Stimulated activated effector memory CD8-positive, alpha-beta T cell treated with anti-CD3 and anti-CD28 coated beads, Interleukin-12 subunit alpha, Interleukin-12 subunit beta, amount 100 ng/mL, for 72 hours (primary cell): ENCODE measurements around the gene MATN1.

Source experiments
- ATAC-seq: fragments of 150-1000 bp; cut with Tn5 transposase; 2 replicates; pipeline ENCODE4 v1.10.0; 2021
- DNase-seq, 2 donors: peaks; one replicate each; pipeline ENCODE4 v3.0.0; 2021 to 2022; ENCODE audit warnings: low spot score in 2 of 2
- H3K27ac Mint-ChIP-seq: one replicate; pipeline ENCODE4 v1.8.0; 2022; ENCODE audit warnings: mild to moderate bottlenecking, mixed read lengths
- H3K36me3 Mint-ChIP-seq: one replicate; pipeline ENCODE4 v1.8.0; 2022; ENCODE audit warnings: mild to moderate bottlenecking, mixed read lengths
- H3K4me1 Mint-ChIP-seq: one replicate; pipeline ENCODE4 v1.8.0; 2022; ENCODE audit warnings: mixed read lengths
- H3K4me3 Mint-ChIP-seq: one replicate; pipeline ENCODE4 v1.8.0; 2022; ENCODE audit warnings: mild to moderate bottlenecking, mixed read lengths
- H3K9me3 Mint-ChIP-seq: one replicate; pipeline ENCODE4 v1.8.0; 2022; ENCODE audit warnings: mixed read lengths

The MATN1 gene

GRCh38 chr1:30742963-30743559 lies 19.7 kb upstream of the MATN1 start:
- no peaks in the 10 kb centered on the region for H3K9me3 Mint-ChIP-seq
- peaks cover 100% of the 10 kb centered on the region for H3K4me1 Mint-ChIP-seq
- peaks cover 100% of the 10 kb centered on the region for H3K36me3 Mint-ChIP-seq
- peak overlapping the region; percentile 99 for H3K27ac Mint-ChIP-seq
- peak overlapping the region; percentile 99 for H3K4me3 Mint-ChIP-seq
- ATAC-seq (no peak), DNase-seq (no peak)

- ATAC-seq (no peak), DNase-seq (no peak)
- peak overlapping the region; percentile 99 for H3K4me3 Mint-ChIP-seq
- H3K9me3 Mint-ChIP-seq, result no peaks in the 10 kb centered on the region
- H3K27ac Mint-ChIP-seq, result peak overlapping the region; percentile 99
- peaks cover 100% of the 10 kb centered on the region for H3K36me3 Mint-ChIP-seq
- H3K4me1 Mint-ChIP-seq, result peaks cover 100% of the 10 kb centered on the region
These were observed 19.0 kb upstream of the MATN1 start for GRCh38 chr1:30742300-30742962.

GRCh38 chr1:30741239-30741894 lies 18.0 kb upstream of the MATN1 start:
- peak overlapping the region; percentile 95 for H3K27ac Mint-ChIP-seq
- H3K4me1 Mint-ChIP-seq, result peaks cover 96% of the 10 kb centered on the region
- peaks cover 100% of the 10 kb centered on the region for H3K36me3 Mint-ChIP-seq
- no peaks in the 10 kb centered on the region for H3K9me3 Mint-ChIP-seq
- ATAC-seq, result no peak
- peak overlapping the region; percentile 36 for H3K4me3 Mint-ChIP-seq
- no peak for DNase-seq

GRCh38 chr1:30740251-30741238 lies 17.2 kb upstream of the MATN1 start:
- H3K36me3 Mint-ChIP-seq, result peaks cover 100% of the 10 kb centered on the region
- DNase-seq (no peak), ATAC-seq (no peak)
- H3K27ac Mint-ChIP-seq, result peak overlapping the region; percentile 95
- H3K9me3 Mint-ChIP-seq, result no peaks in the 10 kb centered on the region
- H3K4me1 Mint-ChIP-seq, result peaks cover 93% of the 10 kb centered on the region
- H3K4me3 Mint-ChIP-seq, result peak overlapping the region; percentile 36

- peaks cover 100% of the 10 kb centered on the region for H3K36me3 Mint-ChIP-seq
These were observed 16.2 kb upstream of the MATN1 start for GRCh38 chr1:30739601-30740000.

GRCh38 chr1:30738715-30739559 lies 15.6 kb upstream of the MATN1 start:
- ATAC-seq (no peak), DNase-seq (no peak)
- no peaks in the 10 kb centered on the region for H3K9me3 Mint-ChIP-seq
- H3K4me3 Mint-ChIP-seq, result no peak overlapping the region
- H3K4me1 Mint-ChIP-seq, result peaks cover 79% of the 10 kb centered on the region
- H3K36me3 Mint-ChIP-seq, result peaks cover 100% of the 10 kb centered on the region
- peak overlapping the region; percentile 95 for H3K27ac Mint-ChIP-seq

More at GRCh38 chr1:30739601-30740000, 16.2 kb upstream of the MATN1 start:
- ATAC-seq (no peak), DNase-seq (no peak)
- H3K4me1 Mint-ChIP-seq, result peaks cover 85% of the 10 kb centered on the region
- no peak overlapping the region for H3K4me3 Mint-ChIP-seq
- no peaks in the 10 kb centered on the region for H3K9me3 Mint-ChIP-seq
- peak overlapping the region; percentile 95 for H3K27ac Mint-ChIP-seq

- no peak for ATAC-seq
- Mint-ChIP-seq H3K27ac (peak overlapping the region; percentile 95), H3K36me3 (peaks cover 100% of the 10 kb centered on the region), H3K4me1 (peaks cover 71% of the 10 kb centered on the region), H3K4me3 (no peak overlapping the region), H3K9me3 (no peaks in the 10 kb centered on the region)
- no peak for DNase-seq
These were observed 14.8 kb upstream of the MATN1 start for GRCh38 chr1:30738040-30738714.

- no peak for ATAC-seq
- peaks cover 100% of the 10 kb centered on the region for H3K36me3 Mint-ChIP-seq
- no peak for DNase-seq
- H3K4me3 Mint-ChIP-seq, result no peak overlapping the region
- no peaks in the 10 kb centered on the region for H3K9me3 Mint-ChIP-seq
- peaks cover 66% of the 10 kb centered on the region for H3K4me1 Mint-ChIP-seq
- H3K27ac Mint-ChIP-seq, result peak overlapping the region; percentile 95
These were observed 14.1 kb upstream of the MATN1 start for GRCh38 chr1:30737357-30738039.

GRCh38 chr1:30735668-30736498 lies 12.5 kb upstream of the MATN1 start:
- ATAC-seq (no peak), DNase-seq (no peak)
- peak overlapping the region; percentile 95 for H3K27ac Mint-ChIP-seq
- H3K36me3 Mint-ChIP-seq, result peaks cover 100% of the 10 kb centered on the region
- H3K9me3 Mint-ChIP-seq, result no peaks in the 10 kb centered on the region
- peaks cover 66% of the 10 kb centered on the region for H3K4me1 Mint-ChIP-seq
- H3K4me3 Mint-ChIP-seq, result no peak overlapping the region

GRCh38 chr1:30735124-30735523 lies 11.7 kb upstream of the MATN1 start:
- Mint-ChIP-seq H3K4me1 (peaks cover 66% of the 10 kb centered on the region), H3K27ac (peak overlapping the region; percentile 95), H3K36me3 (peaks cover 100% of the 10 kb centered on the region), H3K9me3 (no peaks in the 10 kb centered on the region), H3K4me3 (no peak overlapping the region)
- no peak for DNase-seq
- ATAC-seq, result no peak

- Mint-ChIP-seq H3K4me1 (peaks cover 64% of the 10 kb centered on the region), H3K36me3 (peaks cover 100% of the 10 kb centered on the region), H3K9me3 (no peaks in the 10 kb centered on the region), H3K27ac (peak overlapping the region; percentile 24), H3K4me3 (no peak overlapping the region)
- ATAC-seq (no peak), DNase-seq (no peak)
These were observed 11.2 kb upstream of the MATN1 start for GRCh38 chr1:30734580-30734979.

GRCh38 chr1:30734106-30734505 lies 10.7 kb upstream of the MATN1 start:
- ATAC-seq, result no peak
- H3K9me3 Mint-ChIP-seq, result no peaks in the 10 kb centered on the region
- H3K4me3 Mint-ChIP-seq, result no peak overlapping the region
- no peak overlapping the region for H3K27ac Mint-ChIP-seq
- DNase-seq, result no peak
- peaks cover 62% of the 10 kb centered on the region for H3K4me1 Mint-ChIP-seq
- H3K36me3 Mint-ChIP-seq, result peaks cover 96% of the 10 kb centered on the region

- no peak overlapping the region for H3K4me3 Mint-ChIP-seq
- no peaks in the 10 kb centered on the region for H3K9me3 Mint-ChIP-seq
- H3K4me1 Mint-ChIP-seq, result peaks cover 56% of the 10 kb centered on the region
- H3K27ac Mint-ChIP-seq, result no peak overlapping the region
- peaks cover 93% of the 10 kb centered on the region for H3K36me3 Mint-ChIP-seq
- DNase-seq (no peak), ATAC-seq (no peak)
These were observed 10.1 kb upstream of the MATN1 start for GRCh38 chr1:30733493-30733892.
